Ramos (cell line): Measurements from ENCODE around the gene PRKCG.

ENCODE experiments used
- in situ Hi-C: fragments of 300-500 bp; cut with MboI; formaldehyde crosslinking; loops from one replicate; pipeline ENCODE4 v1.14.3; 2022; ENCODE audit warnings: low sequenced_read_pairs; ENCODE audit not compliant: unreplicated experiment

PRKCG gene

DNA sequence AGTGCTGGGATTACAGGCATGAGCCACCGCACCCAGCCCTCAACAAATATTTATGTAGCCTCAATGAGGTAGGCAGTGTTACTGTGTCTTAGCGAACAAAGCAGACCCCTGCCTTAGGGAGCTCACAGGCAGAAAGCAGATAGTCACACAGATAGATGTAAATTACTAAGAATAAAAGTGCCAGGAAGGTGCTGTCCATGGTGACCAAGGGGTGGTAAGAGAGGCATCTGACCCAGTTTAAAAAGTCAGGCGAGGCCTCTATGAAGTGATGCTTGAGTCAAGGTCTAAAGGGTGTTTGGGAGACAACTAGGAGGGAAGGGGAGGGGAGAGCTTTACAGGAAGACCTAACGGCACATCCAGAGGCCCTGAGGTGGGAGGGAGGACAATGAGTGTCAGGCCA, 14.7 kb downstream of the PRKCG start:
- in situ Hi-C loops = no loop called here

- in situ Hi-C loops = no loop called here
These were observed 15.5 kb downstream of the PRKCG start for GRCh38 chr19:53897459-53897858.

- in situ Hi-C loops = no loop called here
These were observed 16.2 kb downstream of the PRKCG start for GRCh38 chr19:53898166-53898565.

DNA sequence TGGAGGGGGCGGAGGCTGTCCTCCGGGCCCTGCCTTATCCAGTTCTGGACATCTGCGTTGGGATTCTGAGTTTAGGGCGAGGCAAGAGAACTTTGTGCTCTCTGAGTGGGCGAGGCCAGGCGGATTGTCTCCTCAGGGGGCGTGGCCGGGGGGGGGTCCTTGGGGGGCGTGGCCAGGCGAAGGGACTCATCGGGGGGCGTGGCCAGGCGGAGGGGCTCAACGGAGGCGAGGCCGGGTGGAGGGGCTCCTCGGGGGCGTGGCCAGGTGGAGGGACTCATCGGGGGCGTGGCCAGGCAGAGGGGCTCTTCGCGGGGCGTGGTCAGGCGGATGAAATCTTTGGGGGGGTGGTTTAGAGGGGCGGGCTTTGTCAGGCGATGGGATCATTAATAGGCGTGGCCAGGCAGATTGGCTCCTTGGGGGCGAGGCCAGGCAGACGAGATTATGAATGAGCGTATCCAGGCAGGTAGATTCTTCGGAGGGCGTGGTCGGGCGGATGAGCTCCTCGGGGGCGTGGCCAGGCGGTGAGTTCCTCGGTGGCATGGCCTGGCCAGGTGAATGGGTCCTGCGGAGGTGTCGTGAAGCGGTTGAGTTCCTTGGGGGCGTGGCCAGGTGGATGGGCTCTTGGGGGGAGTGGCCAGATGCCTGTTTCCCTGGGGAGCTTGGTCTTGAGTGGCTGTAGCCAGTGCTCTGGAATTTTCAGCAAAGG, 16.8 kb downstream of the PRKCG start:
- in situ Hi-C loops = no loop called here

DNA sequence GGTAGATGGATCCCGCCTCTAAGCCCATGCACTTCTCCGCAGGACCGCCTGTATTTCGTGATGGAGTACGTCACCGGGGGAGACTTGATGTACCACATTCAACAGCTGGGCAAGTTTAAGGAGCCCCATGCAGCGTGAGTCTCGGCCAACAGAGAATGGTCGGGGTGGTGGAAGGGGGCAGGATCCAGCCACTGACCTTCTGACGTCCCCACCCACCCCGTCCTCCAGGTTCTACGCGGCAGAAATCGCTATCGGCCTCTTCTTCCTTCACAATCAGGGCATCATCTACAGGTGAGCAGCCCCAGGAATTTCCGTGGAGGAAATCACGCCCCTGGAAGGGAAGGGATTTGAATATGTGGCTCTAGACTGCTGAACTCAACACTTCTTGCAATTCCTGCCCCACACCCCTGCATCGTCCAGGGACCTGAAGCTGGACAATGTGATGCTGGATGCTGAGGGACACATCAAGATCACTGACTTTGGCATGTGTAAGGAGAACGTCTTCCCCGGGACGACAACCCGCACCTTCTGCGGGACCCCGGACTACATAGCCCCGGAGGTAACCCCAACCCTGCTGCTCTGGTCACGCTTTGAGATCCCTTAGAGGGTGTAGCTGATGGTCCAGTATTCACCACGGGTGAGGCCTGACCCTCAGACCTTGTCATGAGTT, 18.3 kb downstream of the PRKCG start:
- in situ Hi-C loops = no loop called here

DNA sequence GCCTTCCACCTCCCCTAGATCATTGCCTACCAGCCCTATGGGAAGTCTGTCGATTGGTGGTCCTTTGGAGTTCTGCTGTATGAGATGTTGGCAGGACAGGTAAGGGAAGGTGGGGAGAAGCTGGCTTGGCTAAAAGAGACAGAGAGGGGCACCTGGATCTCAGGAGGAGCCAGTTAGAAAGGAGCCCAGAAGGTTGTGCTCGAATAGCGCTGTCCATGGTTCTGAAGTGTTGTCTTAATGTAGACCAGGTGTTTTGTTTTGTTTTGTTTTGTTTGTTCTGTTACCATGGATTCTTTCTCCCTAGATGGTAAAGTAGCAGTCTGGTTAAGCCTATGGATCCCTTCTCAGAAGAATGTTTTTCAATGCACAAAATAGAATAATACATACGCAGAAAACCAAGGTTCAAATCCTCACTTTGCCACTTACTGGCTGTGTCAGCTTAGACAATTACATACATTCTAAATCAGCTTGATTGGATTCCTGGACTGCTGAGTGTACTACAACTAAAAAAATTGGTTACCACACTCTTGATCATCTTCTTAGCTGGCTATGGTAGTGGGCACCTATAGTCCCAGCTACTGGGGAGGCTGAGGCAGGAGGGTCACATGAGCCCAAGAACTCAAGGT, 21.2 kb downstream of the PRKCG start:
- in situ Hi-C loops = no loop called here

- in situ Hi-C loops = no loop called here
These were observed 22.9 kb downstream of the PRKCG start for GRCh38 chr19:53904909-53905308.

DNA sequence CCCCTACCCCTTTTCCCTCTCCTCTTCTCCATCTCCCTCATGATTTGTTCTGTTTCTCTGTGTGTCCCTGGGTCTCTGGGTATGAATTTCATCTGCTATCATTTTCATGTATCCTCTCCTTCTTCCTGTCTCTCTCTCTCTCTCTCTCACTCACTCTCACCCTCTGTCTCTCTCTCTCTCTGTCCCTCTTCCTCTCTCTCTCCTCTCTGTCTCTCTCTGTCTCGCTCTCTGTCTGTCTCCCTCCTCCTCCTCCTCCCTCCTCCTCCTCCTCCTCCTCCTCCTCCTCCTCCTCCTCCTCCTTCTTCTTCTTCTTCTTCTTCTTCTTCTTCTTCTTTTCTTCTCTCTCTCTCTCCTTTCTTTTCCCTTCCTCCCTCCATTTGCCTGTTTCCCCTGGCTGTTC, 23.8 kb downstream of the PRKCG start:
- in situ Hi-C loops = no loop called here

DNA sequence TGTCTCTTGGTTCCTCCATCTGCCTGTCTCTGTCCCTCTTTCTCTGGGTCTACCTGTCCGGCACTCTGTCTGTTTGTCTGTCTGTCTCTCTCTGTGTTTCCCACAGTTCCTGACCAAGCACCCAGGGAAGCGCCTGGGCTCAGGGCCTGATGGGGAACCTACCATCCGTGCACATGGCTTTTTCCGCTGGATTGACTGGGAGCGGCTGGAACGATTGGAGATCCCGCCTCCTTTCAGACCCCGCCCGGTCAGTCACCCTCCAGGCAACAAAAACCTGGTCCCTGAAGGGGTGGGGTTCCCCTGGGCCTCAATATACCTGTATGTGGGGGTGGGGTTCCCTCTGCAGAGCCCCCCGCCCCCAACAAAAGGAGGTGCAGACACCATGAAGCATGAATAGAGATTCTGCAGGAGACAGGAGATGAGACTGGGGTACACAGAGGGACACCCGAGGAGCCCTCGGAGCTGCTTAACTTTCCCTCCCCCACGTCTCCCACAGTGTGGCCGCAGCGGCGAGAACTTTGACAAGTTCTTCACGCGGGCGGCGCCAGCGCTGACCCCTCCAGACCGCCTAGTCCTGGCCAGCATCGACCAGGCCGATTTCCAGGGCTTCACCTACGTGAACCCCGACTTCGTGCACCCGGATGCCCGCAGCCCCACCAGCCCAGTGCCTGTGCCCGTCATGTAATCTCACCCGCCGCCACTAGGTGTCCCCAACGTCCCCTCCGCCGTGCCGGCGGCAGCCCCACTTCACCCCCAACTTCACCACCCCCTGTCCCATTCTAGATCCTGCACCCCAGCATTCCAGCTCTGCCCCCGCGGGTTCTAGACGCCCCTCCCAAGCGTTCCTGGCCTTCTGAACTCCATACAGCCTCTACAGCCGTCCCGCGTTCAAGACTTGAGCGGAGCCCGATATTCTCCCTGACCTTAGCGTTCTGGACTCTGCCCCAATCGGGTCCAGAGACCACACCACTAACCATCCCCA, 24.5 kb downstream of the PRKCG start:
- in situ Hi-C loops = no loop called here

DNA sequence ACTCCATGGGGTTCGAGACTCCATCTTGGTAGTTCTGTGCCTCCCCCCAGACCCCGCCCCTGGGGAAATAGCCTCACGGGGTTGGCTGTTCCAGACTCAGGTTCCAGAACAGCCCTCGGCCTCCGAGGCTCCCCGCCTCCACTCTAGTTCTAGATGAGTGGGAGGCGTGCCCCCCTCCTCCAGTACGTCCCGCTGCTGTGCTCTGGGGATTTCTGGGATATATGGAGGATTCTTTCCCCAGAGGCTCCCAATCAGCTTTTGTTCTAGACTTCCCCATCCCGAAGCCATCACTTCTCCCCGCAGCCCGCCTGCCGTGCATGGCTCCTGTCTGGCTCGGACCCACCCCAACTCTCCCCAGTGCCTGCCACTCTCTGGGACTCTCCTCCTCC, 25.2 kb downstream of the PRKCG start:
- in situ Hi-C loops = no loop called here

DNA sequence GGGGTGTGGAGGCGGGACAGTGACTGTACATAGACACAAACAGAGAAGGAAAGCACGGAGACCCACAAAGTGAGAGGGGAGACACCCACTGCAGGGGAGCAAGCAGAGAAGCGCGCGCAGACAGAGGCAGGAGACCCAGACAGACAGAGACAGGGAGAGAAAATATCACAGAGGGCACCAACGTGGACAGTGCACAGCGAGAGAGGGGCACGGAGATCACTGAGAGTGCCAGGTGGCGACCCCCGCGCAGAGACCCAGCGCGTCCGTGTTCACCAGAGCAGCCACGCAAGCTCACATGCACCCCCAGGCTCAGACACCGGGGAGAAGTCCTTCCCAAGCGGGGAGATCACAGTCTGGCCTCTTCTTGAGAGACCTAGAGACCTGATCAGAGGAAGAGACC, 25.7 kb downstream of the PRKCG start:
- in situ Hi-C loops = no loop called here

GRCh38 chr19:53908106-53908934, 26.3 kb downstream of the PRKCG start:
- in situ Hi-C loops = no loop called here

- in situ Hi-C loops = no loop called here
These were observed 27.0 kb downstream of the PRKCG start, which contains the start of gene CACNG7 for GRCh38 chr19:53908935-53909415. Gene CACNG7, plus strand, starts transcription at chr19:53909278. Its CDS starts 3,554 bp downstream, at chr19:53912832.

DNA sequence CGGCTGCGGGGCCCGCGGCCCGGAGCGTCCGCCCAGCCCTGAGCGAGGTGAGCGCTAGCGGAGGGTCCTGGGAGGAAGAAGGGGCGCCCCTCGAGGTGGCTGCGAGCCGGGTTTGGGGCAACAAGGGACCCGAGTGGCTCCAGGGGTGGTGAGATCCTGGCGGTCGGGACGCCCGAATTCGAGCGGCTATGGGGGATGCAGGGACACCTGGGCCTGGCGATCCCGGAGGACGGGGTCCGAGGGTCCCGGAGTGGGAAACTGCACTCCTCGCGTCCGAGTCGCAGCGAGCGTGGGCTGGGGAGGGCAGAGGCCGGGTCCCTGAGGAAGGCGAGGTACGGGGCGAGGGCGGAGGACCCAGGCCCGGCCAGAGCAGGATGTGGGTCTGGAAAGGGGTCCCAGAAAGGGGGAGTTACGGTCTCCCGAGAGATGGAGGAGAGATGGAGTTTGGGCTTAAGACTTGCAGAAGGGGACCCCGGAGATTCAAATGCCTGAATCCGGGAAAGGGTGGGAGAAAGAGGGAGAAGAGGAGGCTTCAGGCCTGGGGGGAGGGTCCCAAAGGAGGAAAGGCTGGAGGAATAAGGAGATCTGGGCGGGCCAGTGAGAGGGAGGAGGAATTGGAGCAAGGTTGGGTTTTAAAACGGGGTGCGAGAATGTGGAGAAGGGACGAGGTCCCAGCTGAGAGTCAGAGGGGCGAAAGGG, 27.6 kb downstream of the PRKCG start:
- in situ Hi-C loops = loop anchor here (10.0 kb wide), 1 partner anchor 115 kb away; no protein-coding TSS in a partner anchor

DNA sequence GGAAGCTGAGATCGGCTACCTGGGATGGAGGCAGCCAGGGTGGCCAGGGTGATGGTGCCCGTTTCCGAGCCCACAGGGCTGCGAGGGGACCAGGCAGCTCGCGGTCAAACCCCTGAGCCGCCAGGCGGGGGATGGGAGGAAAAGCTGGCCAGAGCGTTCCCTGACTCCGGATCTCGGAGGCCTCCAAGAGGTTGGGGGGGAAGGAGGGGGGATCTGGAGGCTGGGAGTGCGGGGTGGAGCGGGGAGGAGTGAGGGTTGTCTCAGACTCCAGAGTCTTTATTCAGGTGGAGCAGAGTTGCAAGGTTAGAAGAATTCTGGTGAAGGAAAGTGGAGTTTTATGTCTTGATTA, 28.1 kb downstream of the PRKCG start:
- in situ Hi-C loops = loop anchor here (10.0 kb wide), 1 partner anchor 115 kb away; no protein-coding TSS in a partner anchor

GRCh38 chr19:53912653-53913052, 30.7 kb downstream of the PRKCG start:
- in situ Hi-C loops = loop anchor here (10.0 kb wide), 1 partner anchor 112 kb away; no protein-coding TSS in a partner anchor

DNA sequence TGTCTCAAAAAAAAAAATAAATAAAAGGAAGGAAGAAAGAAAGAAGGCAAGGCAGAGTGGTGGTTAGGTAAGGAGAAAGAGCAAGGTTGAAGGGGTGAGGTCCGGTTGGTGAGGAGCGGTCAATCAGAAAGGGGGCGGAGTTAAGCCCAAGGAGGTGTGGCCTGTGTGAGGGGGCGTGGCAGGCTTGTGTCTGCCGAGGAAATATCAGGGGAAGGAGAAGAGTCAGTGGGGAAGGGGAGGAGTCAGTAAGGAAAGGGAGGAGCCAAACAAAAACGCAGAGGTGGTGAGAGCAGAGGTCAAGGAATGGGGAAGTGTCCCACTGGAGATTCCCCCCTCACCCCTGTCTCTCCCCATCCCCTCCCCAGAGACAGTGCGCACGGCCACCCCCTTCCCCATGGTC, 33.0 kb downstream of the PRKCG start:
- in situ Hi-C loops = loop anchor here (10.0 kb wide), 1 partner anchor 110 kb away; no protein-coding TSS in a partner anchor

- in situ Hi-C loops = loop anchor here (10.0 kb wide), 1 partner anchor 109 kb away; no protein-coding TSS in a partner anchor
These were observed 34.0 kb downstream of the PRKCG start for GRCh38 chr19:53916004-53916403.
